ENCODE measurements around the gene FAAP20.

Gene FAAP20

DNA sequence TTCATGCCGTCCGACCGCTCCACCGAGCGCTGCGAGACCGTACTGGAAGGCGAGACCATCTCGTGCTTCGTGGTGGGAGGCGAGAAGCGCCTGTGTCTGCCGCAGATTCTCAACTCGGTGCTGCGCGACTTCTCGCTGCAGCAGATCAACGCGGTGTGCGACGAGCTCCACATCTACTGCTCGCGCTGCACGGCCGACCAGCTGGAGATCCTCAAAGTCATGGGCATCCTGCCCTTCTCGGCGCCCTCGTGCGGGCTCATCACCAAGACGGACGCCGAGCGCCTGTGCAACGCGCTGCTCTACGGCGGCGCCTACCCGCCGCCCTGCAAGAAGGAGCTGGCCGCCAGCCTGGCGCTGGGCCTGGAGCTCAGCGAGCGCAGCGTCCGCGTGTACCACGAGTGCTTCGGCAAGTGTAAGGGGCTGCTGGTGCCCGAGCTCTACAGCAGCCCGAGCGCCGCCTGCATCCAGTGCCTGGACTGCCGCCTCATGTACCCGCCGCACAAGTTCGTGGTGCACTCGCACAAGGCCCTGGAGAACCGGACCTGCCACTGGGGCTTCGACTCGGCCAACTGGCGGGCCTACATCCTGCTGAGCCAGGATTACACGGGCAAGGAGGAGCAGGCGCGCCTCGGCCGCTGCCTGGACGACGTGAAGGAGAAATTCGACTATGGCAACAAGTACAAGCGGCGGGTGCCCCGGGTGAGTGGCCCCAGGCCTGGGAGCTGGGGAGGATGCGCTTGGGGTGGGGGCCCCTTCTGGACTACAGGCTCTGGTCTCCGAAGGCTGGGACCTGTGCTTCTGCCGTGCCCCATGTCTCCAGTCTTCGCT is 34.7 kb upstream of the FAAP20 start:
- Histone ChIP-seq H3K9ac (ENCODE audit: low read length) (peak overlapping the region; percentile 87), H3K9me3 (ENCODE audit: control insufficient read depth, insufficient read depth, low read depth, low read length) (no peaks in the 10 kb centered on the region), H3K36me3 (ENCODE audit: control insufficient read depth, insufficient read depth, low read length) (no peaks in the 10 kb centered on the region), H3K27ac (ENCODE audit: low read depth, low read length) (0 out of 2 replicates have a peak overlapping the region, but pooled peaks have one; percentile 5), H3K4me3 (ENCODE audit: low read depth, low read length) (peak overlapping the region; percentile 98), H3K27me3 (ENCODE audit: control insufficient read depth, insufficient read depth, low read length) (no peaks in the 10 kb centered on the region), H3K4me1 (ENCODE audit: control insufficient read depth, insufficient read depth, low read length) (peaks cover 50% of the 10 kb centered on the region)

DNA sequence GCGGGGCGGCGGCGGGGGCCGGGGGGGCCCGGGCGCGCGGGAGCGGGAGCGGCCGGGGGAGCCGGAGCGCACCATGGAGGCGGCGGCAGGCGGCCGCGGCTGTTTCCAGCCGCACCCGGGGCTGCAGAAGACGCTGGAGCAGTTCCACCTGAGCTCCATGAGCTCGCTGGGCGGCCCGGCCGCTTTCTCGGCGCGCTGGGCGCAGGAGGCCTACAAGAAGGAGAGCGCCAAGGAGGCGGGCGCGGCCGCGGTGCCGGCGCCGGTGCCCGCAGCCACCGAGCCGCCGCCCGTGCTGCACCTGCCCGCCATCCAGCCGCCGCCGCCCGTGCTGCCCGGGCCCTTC is 34.1 kb upstream of the FAAP20 start:
- H3K27me3 ChIP-seq (ENCODE audit: control insufficient read depth, insufficient read depth, low read length), result no peaks in the 10 kb centered on the region
- no peaks in the 10 kb centered on the region for H3K36me3 ChIP-seq (ENCODE audit: control insufficient read depth, insufficient read depth, low read length)
- H3K4me3 ChIP-seq (ENCODE audit: low read depth, low read length), result peak overlapping the region; percentile 98
- peak overlapping the region; percentile 87 for H3K9ac ChIP-seq (ENCODE audit: low read length)
- H3K9me3 ChIP-seq (ENCODE audit: control insufficient read depth, insufficient read depth, low read depth, low read length), result no peaks in the 10 kb centered on the region
- H3K4me1 ChIP-seq (ENCODE audit: control insufficient read depth, insufficient read depth, low read length), result peaks cover 44% of the 10 kb centered on the region
- H3K27ac ChIP-seq (ENCODE audit: low read depth, low read length), result no peak overlapping the region

DNA sequence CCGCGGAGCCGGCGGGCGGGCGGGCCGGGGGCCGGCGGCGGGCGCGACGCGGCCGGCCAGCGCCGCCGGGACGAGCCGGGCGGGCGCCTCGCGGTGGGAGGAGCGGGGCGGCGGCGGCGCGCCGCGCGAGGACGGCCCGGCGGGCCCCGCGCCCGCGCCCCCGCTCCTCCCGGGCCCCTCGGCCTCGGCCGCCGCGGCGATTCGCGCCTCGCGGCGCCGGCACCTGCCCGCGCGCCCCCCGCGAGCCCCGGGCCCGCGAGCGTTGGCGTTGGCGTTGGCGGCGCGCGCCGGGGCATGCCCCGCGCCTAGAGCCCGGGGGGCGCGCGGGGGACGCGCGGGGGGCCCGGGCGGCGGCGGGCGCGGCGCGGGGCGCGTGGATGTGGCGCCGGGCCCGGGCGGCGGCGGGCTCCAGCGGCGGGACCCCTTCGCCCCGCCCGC is 33.6 kb upstream of the FAAP20 start, which contains the start of gene SKI:
TSS of gene SKI (plus strand) at position 163 of the 438 bp plus-strand sequence. CDS start 448 bp downstream, outside the sequence.
- Histone ChIP-seq H3K9me3 (ENCODE audit: control insufficient read depth, insufficient read depth, low read depth, low read length) (no peaks in the 10 kb centered on the region), H3K36me3 (ENCODE audit: control insufficient read depth, insufficient read depth, low read length) (no peaks in the 10 kb centered on the region), H3K9ac (ENCODE audit: low read length) (peak within 1 kb of the TSS; percentile 96), H3K4me3 (ENCODE audit: low read depth, low read length) (peak within 1 kb of the TSS; percentile 98), H3K27ac (ENCODE audit: low read depth, low read length) (peak within 1 kb of the TSS; percentile 98; the same call in 1 of the 2 replicates), H3K27me3 (ENCODE audit: control insufficient read depth, insufficient read depth, low read length) (no peaks in the 10 kb centered on the region), H3K4me1 (ENCODE audit: control insufficient read depth, insufficient read depth, low read length) (peaks cover 39% of the 10 kb centered on the region)

DNA sequence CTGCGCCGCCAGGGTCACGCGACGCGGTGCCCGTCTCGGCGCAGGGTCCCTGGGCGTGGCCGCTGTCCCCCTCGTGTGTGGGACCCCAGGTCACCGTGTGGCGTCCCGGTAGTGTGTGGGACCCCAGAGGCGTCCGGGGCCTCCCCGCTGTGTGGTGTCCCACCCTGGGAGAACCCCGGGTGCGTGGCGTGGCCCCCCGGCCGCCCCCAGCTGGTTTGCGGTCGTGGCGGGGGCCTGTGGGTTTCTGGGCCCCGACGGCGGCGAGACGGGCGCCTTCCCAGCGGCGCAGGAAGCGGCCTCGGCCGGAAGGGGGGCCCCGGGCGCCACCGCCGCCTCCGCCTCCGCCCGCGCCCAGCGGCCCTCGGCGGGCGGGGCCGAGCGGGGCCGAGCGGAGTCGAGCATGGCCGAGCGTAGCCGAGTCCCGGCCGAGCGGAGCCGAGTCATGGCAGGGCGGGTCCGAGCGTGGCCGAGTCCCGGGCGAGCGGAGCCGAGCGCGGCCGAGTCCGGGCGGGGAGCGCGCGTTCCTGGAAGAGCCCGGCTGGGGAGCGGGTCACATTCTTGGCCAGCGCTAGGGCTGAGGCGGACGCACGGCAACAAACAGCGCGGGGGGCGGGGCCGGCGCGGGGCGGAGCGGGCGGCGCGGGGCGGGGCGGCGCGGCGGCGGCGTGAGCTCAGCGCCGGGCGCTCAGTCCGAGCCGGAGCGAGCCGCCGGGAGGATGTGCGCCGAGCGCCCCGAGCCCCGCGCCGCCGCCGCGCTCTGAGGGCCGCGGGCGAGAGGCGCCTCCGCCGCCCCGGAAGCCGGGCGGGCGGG is 33.0 kb upstream of the FAAP20 start:
- Histone ChIP-seq H3K36me3 (ENCODE audit: control insufficient read depth, insufficient read depth, low read length) (no peaks in the 10 kb centered on the region), H3K4me3 (ENCODE audit: low read depth, low read length) (peak overlapping the region; percentile 90), H3K9me3 (ENCODE audit: control insufficient read depth, insufficient read depth, low read depth, low read length) (no peaks in the 10 kb centered on the region), H3K27me3 (ENCODE audit: control insufficient read depth, insufficient read depth, low read length) (no peaks in the 10 kb centered on the region), H3K27ac (ENCODE audit: low read depth, low read length) (peak overlapping the region; percentile 98; the same call in 1 of the 2 replicates), H3K4me1 (ENCODE audit: control insufficient read depth, insufficient read depth, low read length) (peaks cover 39% of the 10 kb centered on the region), H3K9ac (ENCODE audit: low read length) (peak overlapping the region; percentile 96)

DNA sequence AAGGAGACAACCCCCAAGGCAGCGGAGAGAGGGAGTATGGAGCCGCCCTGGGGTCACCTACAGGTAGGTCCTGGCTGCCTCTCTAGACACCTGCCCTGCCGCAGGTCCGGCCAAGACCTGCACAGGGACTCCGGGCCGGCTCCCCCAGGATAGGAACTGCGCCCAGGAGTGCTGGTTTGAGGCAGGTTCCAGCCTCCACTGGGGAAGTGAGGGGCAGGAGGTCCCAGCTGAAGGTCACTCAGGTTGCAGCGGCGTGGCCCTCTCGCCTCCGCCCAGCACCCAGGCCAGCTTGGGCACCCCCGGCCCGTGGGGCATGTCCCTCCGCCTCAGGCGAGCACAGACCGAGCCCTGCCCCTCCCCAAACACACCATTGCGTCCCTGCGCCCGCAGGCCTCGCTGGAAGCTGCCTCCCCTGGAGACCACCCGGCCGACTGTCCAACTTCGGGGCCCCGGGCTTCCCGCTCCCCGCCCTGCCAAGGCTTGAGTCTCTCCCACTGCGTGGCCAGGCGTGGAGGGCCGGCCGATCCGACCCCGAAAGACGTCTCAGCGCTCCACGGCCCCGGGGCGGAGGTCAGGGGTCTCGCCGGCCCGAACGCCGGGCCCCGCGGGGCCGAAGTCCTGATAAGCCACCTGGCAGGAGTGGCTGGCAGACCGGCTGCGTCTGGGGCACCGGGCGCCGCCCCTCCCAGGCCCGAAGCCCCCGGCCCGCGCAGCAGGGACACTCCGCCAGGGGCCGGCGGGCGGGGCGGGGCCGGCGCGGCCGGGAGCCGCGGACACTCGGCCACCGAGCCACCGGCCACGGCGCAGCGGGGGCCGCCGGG is 32.2 kb upstream of the FAAP20 start:
- Histone ChIP-seq H3K9ac (ENCODE audit: low read length) (peak overlapping the region; percentile 96), H3K4me1 (ENCODE audit: control insufficient read depth, insufficient read depth, low read length) (peaks cover 31% of the 10 kb centered on the region), H3K36me3 (ENCODE audit: control insufficient read depth, insufficient read depth, low read length) (no peaks in the 10 kb centered on the region), H3K27ac (ENCODE audit: low read depth, low read length) (peak overlapping the region; percentile 98; the same call in 1 of the 2 replicates), H3K4me3 (ENCODE audit: low read depth, low read length) (peak overlapping the region; percentile 90), H3K27me3 (ENCODE audit: control insufficient read depth, insufficient read depth, low read length) (no peaks in the 10 kb centered on the region), H3K9me3 (ENCODE audit: control insufficient read depth, insufficient read depth, low read depth, low read length) (no peaks in the 10 kb centered on the region)

DNA sequence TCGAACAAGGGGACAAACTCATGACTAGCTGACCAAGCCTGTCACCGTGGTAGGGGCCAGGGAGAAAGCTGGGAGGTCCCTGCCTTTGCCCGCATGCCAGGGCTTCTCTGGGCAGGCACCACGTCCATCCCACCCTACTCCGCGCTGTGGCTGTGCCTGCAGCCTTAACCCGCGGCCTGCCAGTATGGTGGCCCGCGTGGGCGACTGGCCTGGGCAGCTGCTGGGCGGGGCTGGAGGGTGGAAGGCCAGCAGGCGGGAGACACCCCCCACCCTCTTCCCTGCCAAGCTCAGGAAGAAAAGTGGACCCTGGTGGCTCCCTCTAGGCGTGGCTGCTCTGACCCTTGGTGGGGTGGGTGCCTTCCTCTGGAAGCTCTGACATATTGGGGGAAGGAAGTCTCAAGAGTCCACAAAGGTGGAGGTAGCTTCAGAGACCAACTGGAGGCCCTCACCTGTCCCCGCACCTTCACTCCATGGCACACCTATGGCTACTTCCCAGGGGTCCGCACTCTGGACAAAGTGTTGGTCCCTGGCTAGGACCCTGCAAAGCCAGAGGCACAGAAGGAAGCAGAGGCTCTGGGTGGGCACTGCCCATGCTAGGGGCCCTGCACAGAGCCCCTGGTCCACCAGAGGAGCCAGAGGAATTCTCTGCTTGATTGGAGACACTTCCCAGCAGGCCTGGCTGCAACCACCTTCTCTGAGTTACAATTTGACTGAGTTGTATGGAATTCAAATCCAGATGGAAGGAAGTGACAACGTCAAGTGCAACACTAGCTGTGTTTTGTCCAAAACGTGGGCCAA is 30.3 kb upstream of the FAAP20 start:
- Histone ChIP-seq H3K9me3 (ENCODE audit: control insufficient read depth, insufficient read depth, low read depth, low read length) (no peaks in the 10 kb centered on the region), H3K9ac (ENCODE audit: low read length) (no peak overlapping the region), H3K4me1 (ENCODE audit: control insufficient read depth, insufficient read depth, low read length) (peaks cover 17% of the 10 kb centered on the region), H3K27me3 (ENCODE audit: control insufficient read depth, insufficient read depth, low read length) (no peaks in the 10 kb centered on the region), H3K27ac (ENCODE audit: low read depth, low read length) (no peak overlapping the region), H3K36me3 (ENCODE audit: control insufficient read depth, insufficient read depth, low read length) (no peaks in the 10 kb centered on the region), H3K4me3 (ENCODE audit: low read depth, low read length) (no peak overlapping the region)

DNA sequence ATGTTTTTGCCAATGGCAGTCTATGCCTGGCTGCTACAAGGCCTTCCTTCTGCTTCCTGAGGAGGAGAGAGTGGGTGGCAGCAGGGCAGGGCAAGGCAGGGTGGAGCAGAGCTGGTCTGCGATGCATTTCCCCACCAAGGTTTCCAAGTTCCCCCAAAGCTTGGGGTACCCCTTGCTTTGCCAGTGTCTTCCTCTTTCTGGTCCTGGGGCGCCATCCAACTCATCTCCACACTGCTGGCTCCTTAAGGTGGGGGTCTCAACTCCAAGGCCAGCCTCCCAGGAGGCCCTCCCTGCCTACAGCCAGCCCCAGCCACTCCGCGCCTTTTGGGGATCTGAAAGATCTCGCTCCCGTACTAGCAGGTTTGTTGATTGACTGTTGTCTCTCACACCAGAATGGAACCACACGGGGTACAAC is 29.6 kb upstream of the FAAP20 start:
- Histone ChIP-seq H3K27ac (ENCODE audit: low read depth, low read length) (no peak overlapping the region), H3K9me3 (ENCODE audit: control insufficient read depth, insufficient read depth, low read depth, low read length) (no peaks in the 10 kb centered on the region), H3K27me3 (ENCODE audit: control insufficient read depth, insufficient read depth, low read length) (no peaks in the 10 kb centered on the region), H3K36me3 (ENCODE audit: control insufficient read depth, insufficient read depth, low read length) (no peaks in the 10 kb centered on the region), H3K9ac (ENCODE audit: low read length) (no peak overlapping the region), H3K4me3 (ENCODE audit: low read depth, low read length) (no peak overlapping the region), H3K4me1 (ENCODE audit: control insufficient read depth, insufficient read depth, low read length) (peaks cover 12% of the 10 kb centered on the region)

DNA sequence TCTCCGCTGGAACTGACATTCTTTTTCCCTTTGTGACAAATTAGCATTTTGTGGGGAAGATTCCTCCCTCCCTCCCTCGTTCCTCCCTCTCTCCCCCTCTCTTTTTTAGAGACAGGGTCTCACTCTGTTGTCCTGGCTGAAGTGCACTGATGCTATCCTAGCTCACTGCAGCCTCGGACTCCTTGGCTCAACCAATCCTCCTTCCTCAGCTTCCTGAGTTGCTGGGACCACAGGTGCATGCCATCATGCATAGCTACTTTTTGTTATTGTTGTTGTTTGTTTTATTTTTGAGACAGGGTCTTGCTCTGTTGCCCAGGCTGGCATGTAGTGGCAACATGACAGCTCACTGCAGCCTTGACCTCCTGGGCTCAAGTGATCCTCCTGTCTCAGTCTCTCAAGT is 26.7 kb upstream of the FAAP20 start:
- H3K27ac ChIP-seq (ENCODE audit: low read depth, low read length), result no peak overlapping the region
- H3K36me3 ChIP-seq (ENCODE audit: control insufficient read depth, insufficient read depth, low read length), result no peaks in the 10 kb centered on the region
- no peak overlapping the region for H3K9ac ChIP-seq (ENCODE audit: low read length)
- no peaks in the 10 kb centered on the region for H3K9me3 ChIP-seq (ENCODE audit: control insufficient read depth, insufficient read depth, low read depth, low read length)
- no peaks in the 10 kb centered on the region for H3K27me3 ChIP-seq (ENCODE audit: control insufficient read depth, insufficient read depth, low read length)
- no peak overlapping the region for H3K4me3 ChIP-seq (ENCODE audit: low read depth, low read length)
- peaks cover 6% of the 10 kb centered on the region; the same call in 1 of the 2 replicates for H3K4me1 ChIP-seq (ENCODE audit: control insufficient read depth, insufficient read depth, low read length)

DNA sequence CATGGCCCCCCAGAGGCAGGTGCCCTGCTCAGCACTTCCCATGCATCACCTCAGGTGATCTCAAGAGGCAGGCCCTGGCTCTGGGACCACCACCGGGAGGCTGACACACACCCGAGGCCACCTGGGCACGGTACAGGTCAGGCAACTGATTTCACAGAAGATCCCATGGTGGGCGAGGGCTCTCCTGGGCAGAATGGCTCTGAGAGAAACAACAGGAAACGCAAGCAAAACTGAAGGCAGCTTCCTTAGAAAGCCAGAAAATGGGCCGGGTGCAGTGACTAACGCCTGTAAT is 22.1 kb upstream of the FAAP20 start:
- Histone ChIP-seq H3K36me3 (ENCODE audit: control insufficient read depth, insufficient read depth, low read length) (no peaks in the 10 kb centered on the region), H3K27ac (ENCODE audit: low read depth, low read length) (no peak overlapping the region)

More for the DNA sequence above, 22.1 kb upstream of the FAAP20 start:
- H3K9ac ChIP-seq (ENCODE audit: low read length), result no peak overlapping the region
- H3K4me1 ChIP-seq (ENCODE audit: control insufficient read depth, insufficient read depth, low read length), result peaks cover 26% of the 10 kb centered on the region
- no peak overlapping the region for H3K4me3 ChIP-seq (ENCODE audit: low read depth, low read length)
- H3K9me3 ChIP-seq (ENCODE audit: control insufficient read depth, insufficient read depth, low read depth, low read length), result no peaks in the 10 kb centered on the region
- no peaks in the 10 kb centered on the region for H3K27me3 ChIP-seq (ENCODE audit: control insufficient read depth, insufficient read depth, low read length)
